HCT116 (cell line): ENCODE measurements around the gene SMG6. TPM values are rescaled to one million over a fixed set of nuclear protein-coding genes. Genes with fewer than 3 reads are reported as not detected.

ENCODE experiments used
- ATAC-seq: fragments of 200-7000 bp; cut with Tn5 transposase; 2 replicates; pipeline ENCODE4 v1.9.1; 2020; ENCODE audit warnings: mild to moderate bottlenecking, moderate library complexity
- BruUV-seq: library from RNA; stranded (reverse); fragments of 400-500 nt; replicated peaks from 2 replicates; lab custom pipeline; 2021; lab: Mats Ljungman, UMichigan
- CTCF ChIA-PET: fragments of 300-600 bp; sonication (Branson Sonifier 250); formaldehyde crosslinking; loops from one replicate; lab custom pipeline; 2021; ENCODE audit warnings: antibody characterized with exemption; lab: Charles Lee
- POLR2A ChIA-PET: fragments of 300-600, 350-600 bp; sonication (Branson Sonifier 250); formaldehyde crosslinking; loops from one replicate; lab custom pipeline; 2021; ENCODE audit warnings: antibody characterized with exemption; lab: Charles Lee
- RAD21 ChIA-PET, 2 experiments: fragments of 300-600 bp; sonication (Branson Sonifier 250); formaldehyde crosslinking; loops; one replicate each; lab custom pipeline; 2023; ENCODE audit warnings: low total read pairs in 2 of 2; ENCODE audit not compliant: uncharacterized antibody in 2 of 2, unreplicated experiment in 2 of 2, low non-redundant PET in 1 of 2; lab: Charles Lee
- DNase-seq: peaks from one replicate; pipeline ENCODE4 v3.0.0-alpha.2; 2010; ENCODE audit warnings: low read depth, low spot score
- H2AFZ ChIP-seq: fragments of 200-600 bp; shearing (Covaris generic), sonication (generic); 2 replicates; pipeline ENCODE4 v1.6.1; 2017; ENCODE audit warnings: low read depth, mixed run types, mixed read lengths, antibody characterized with exemption, low read length; ENCODE audit not compliant: poor library complexity, severe bottlenecking
- H3K27ac ChIP-seq: 2 replicates; pipeline ENCODE4 v1.5.1; 2012; ENCODE audit warnings: low read depth, low read length
- H3K27me3 ChIP-seq: fragments of 200-600 bp; sonication (generic); 2 replicates; pipeline ENCODE4 v1.6.1; 2016; ENCODE audit warnings: mixed run types, low read length, mixed read lengths; ENCODE audit not compliant: insufficient read depth
- H3K36me3 ChIP-seq, 2 experiments: fragments of 200-500 bp in 1 of 2; fragments of 200-600 bp in 1 of 2; sonication (Bioruptor generic) in 1 of 2; sonication (generic) in 1 of 2; 2 replicates each; pipeline versions ENCODE4 v1.5.1 to v1.6.1; 2014 to 2016; ENCODE audit warnings: low read length in 2 of 2, inconsistent platforms in 1 of 2, mixed read lengths in 1 of 2, mixed run types in 1 of 2; ENCODE audit not compliant: insufficient read depth in 2 of 2, control insufficient read depth in 1 of 2
- H3K4me1 ChIP-seq, 2 experiments: fragments of 200-600 bp in 1 of 2; sonication (generic) in 1 of 2; 2 replicates each; pipeline versions ENCODE4 v1.5.1 to v1.6.1; 2012 to 2017; ENCODE audit warnings: low read length in 2 of 2, inconsistent platforms in 1 of 2, mild to moderate bottlenecking in 1 of 2, mixed read lengths in 1 of 2, mixed run types in 1 of 2, moderate library complexity in 1 of 2; ENCODE audit not compliant: insufficient read depth in 2 of 2, control insufficient read depth in 1 of 2
- H3K4me2 ChIP-seq: fragments of 200-600 bp; sonication (generic); 2 replicates; pipeline ENCODE4 v1.6.1; 2017; ENCODE audit warnings: mixed run types, low read length, mixed read lengths
- H3K4me3 ChIP-seq, 2 experiments: fragments of 200-600 bp in 1 of 2; sonication (generic) in 1 of 2; replicated peaks in 1 of 2; 2 replicates each; pipeline ENCODE4 v1.5.1; 2011 to 2016; ENCODE audit warnings: low read length in 2 of 2, control low read depth in 1 of 2, low read depth in 1 of 2, mild to moderate bottlenecking in 1 of 2, mixed read lengths in 1 of 2, mixed run types in 1 of 2
- H3K79me2 ChIP-seq: fragments of 200-600 bp; sonication (generic); 2 replicates; pipeline ENCODE4 v1.6.1; 2017; ENCODE audit warnings: mild to moderate bottlenecking, mixed run types, low read length, moderate library complexity, mixed read lengths; ENCODE audit not compliant: insufficient read depth
- H3K9ac ChIP-seq: fragments of 200-600 bp; sonication (generic); 2 replicates; pipeline ENCODE4 v1.6.1; 2016; ENCODE audit warnings: low read length, mixed read lengths
- H3K9me2 ChIP-seq: fragments of 200-600 bp; sonication (generic), shearing (Covaris generic); 2 replicates; pipeline ENCODE4 v1.6.1; 2017; ENCODE audit warnings: mixed run types, mild to moderate bottlenecking, moderate library complexity; ENCODE audit not compliant: insufficient read depth
- H3K9me3 ChIP-seq, 2 experiments: fragments of 200-500 bp in 1 of 2; fragments of 200-600 bp in 1 of 2; sonication (Bioruptor generic) in 1 of 2; sonication (generic) in 1 of 2; 2 replicates each; pipeline ENCODE4 v1.6.1; 2014 to 2017; ENCODE audit warnings: low read length in 2 of 2, mixed read lengths in 2 of 2, inconsistent platforms in 1 of 2, low read depth in 1 of 2, mild to moderate bottlenecking in 1 of 2, mixed run types in 1 of 2, moderate library complexity in 1 of 2; ENCODE audit not compliant: control insufficient read depth in 1 of 2, insufficient read depth in 1 of 2
- H4K20me1 ChIP-seq: fragments of 200-600 bp; sonication (generic), shearing (Covaris generic); 2 replicates; pipeline ENCODE4 v1.6.1; 2017; ENCODE audit warnings: mixed run types, mild to moderate bottlenecking, moderate library complexity; ENCODE audit not compliant: insufficient read depth
- ATF3 ChIP-seq: IDR thresholded peaks from 2 replicates; pipeline ENCODE4 v1.6.1; 2012
- CBX3 ChIP-seq: IDR thresholded peaks from 2 replicates; pipeline ENCODE4 v1.6.1; 2012; ENCODE audit warnings: low read depth
- CEBPB ChIP-seq: IDR thresholded peaks from 2 replicates; pipeline ENCODE4 v1.6.1; 2012; ENCODE audit warnings: low read depth
- EGR1 ChIP-seq: IDR thresholded peaks from 2 replicates; pipeline ENCODE4 v1.6.1; 2012; ENCODE audit warnings: low read depth
- ELF1 ChIP-seq: IDR thresholded peaks from 2 replicates; pipeline ENCODE4 v1.6.1; 2012; ENCODE audit warnings: low read depth, borderline replicate concordance
- EZH2 ChIP-seq: fragments of 200-600 bp; sonication (generic); IDR thresholded peaks from 2 replicates; pipeline ENCODE4 v1.6.1; 2017; ENCODE audit warnings: antibody characterized with exemption, mixed run types
- JUND ChIP-seq: IDR thresholded peaks from 2 replicates; pipeline ENCODE4 v1.6.1; 2012
- MAX ChIP-seq: IDR thresholded peaks from 2 replicates; pipeline ENCODE4 v1.6.1; 2012
- RAD21 ChIP-seq: IDR thresholded peaks from 2 replicates; pipeline ENCODE4 v1.6.1; 2012; ENCODE audit warnings: low read depth, mild to moderate bottlenecking
- SIN3A ChIP-seq: IDR thresholded peaks from 2 replicates; pipeline ENCODE4 v1.6.1; 2012; ENCODE audit warnings: low read depth
- SP1 ChIP-seq: IDR thresholded peaks from 2 replicates; pipeline ENCODE4 v1.6.1; 2012; ENCODE audit warnings: low read depth
- SRF ChIP-seq: IDR thresholded peaks from 2 replicates; pipeline ENCODE4 v1.6.1; 2012; ENCODE audit warnings: low read depth
- TCF7L2 ChIP-seq: IDR thresholded peaks from 2 replicates; pipeline ENCODE4 v1.7.0; 2011; ENCODE audit warnings: borderline replicate concordance, inconsistent platforms; ENCODE audit not compliant: insufficient read depth, insufficient read length; ENCODE audit errors: extremely low read depth
- YY1 ChIP-seq: IDR thresholded peaks from 2 replicates; pipeline ENCODE4 v1.6.1; 2011; ENCODE audit warnings: low read length, low read depth, moderate library complexity, mild to moderate bottlenecking; ENCODE audit not compliant: insufficient replicate concordance; ENCODE audit errors: extremely low read depth
- ZFX ChIP-seq: fragments of 450-650 bp; IDR thresholded peaks from 2 replicates; pipeline ENCODE4 v1.6.1; 2017
- ZNF274 ChIP-seq: fragments of 200-500 bp; sonication (Bioruptor generic); IDR thresholded peaks from 2 replicates; pipeline ENCODE4 v1.6.1; 2014; ENCODE audit warnings: mild to moderate bottlenecking, low read depth, low read length, inconsistent platforms
- intact Hi-C: fragments of 100-400 bp; cut with micrococcal nuclease; formaldehyde crosslinking; loops from 2 replicates; pipeline ENCODE4 v1.10.0; 2022
- total RNA-seq: library from RNA; stranded (reverse); gene quantifications from one replicate; pipeline ENCODE4 v1.2.1, GENCODE V29; 2021; ENCODE audit not compliant: unreplicated experiment
- TF ChIP-seq, protein P1 (sequence below): IDR thresholded peaks from 2 replicates; pipeline ENCODE4 v1.6.1; 2011; ENCODE audit warnings: mild to moderate bottlenecking, low read length, moderate library complexity; ENCODE audit not compliant: insufficient replicate concordance; ENCODE audit errors: extremely low read depth
- TF ChIP-seq, protein P2 (sequence below), 3 experiments: fragments of 200-600 bp in 1 of 3; sonication (generic) in 1 of 3; IDR thresholded peaks in 2 of 3; conservative IDR thresholded peaks in 1 of 3; 2 replicates each; pipeline ENCODE4 v1.5.1; 2012 to 2017; ENCODE audit warnings: low read depth in 2 of 3, low read length in 2 of 3, antibody characterized with exemption in 1 of 3, borderline replicate concordance in 1 of 3, control low read depth in 1 of 3, mild to moderate bottlenecking in 1 of 3, mixed read lengths in 1 of 3, mixed run types in 1 of 3, moderate library complexity in 1 of 3; ENCODE audit not compliant: insufficient read depth in 1 of 3

Gene SMG6
- total RNA-seq, 1 experiment from 2014 or later, result 23.1 TPM

GRCh38 chr17:2075336-2076086, 228.1 kb downstream of the SMG6 start:
- BruUV-seq, result no TSS peak
- peaks cover 0 to 13% of the 10 kb centered on the region in 2 experiments; a peak in 1 of 4 replicates for H3K4me1 ChIP-seq
- no peak overlapping the region for H3K4me3 ChIP-seq
- ChIA-PET CTCF (interaction anchor here (3.3 kb wide), 1 partner anchor 17 kb away, joined by 8 read pairs; no protein-coding TSS in a partner anchor), POLR2A (no interaction called here), RAD21 (no interaction called here)
- H3K27me3 ChIP-seq, result no peaks in the 10 kb centered on the region
- 0 out of 4 replicates have a peak, but pooled peaks cover 0 to 2% of the 10 kb centered on the region in 2 experiments for H3K36me3 ChIP-seq
- no peak for TF ChIP-seq RAD21
- TF ChIP-seq, protein P1, sequence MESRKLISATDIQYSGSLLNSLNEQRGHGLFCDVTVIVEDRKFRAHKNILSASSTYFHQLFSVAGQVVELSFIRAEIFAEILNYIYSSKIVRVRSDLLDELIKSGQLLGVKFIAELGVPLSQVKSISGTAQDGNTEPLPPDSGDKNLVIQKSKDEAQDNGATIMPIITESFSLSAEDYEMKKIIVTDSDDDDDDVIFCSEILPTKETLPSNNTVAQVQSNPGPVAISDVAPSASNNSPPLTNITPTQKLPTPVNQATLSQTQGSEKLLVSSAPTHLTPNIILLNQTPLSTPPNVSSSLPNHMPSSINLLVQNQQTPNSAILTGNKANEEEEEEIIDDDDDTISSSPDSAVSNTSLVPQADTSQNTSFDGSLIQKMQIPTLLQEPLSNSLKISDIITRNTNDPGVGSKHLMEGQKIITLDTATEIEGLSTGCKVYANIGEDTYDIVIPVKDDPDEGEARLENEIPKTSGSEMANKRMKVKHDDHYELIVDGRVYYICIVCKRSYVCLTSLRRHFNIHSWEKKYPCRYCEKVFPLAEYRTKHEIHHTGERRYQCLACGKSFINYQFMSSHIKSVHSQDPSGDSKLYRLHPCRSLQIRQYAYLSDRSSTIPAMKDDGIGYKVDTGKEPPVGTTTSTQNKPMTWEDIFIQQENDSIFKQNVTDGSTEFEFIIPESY, result no peak
- no peak for TF ChIP-seq YY1
- TF ChIP-seq ELF1, result no peak
- no peak for TF ChIP-seq SRF
- TF ChIP-seq, protein P2, sequence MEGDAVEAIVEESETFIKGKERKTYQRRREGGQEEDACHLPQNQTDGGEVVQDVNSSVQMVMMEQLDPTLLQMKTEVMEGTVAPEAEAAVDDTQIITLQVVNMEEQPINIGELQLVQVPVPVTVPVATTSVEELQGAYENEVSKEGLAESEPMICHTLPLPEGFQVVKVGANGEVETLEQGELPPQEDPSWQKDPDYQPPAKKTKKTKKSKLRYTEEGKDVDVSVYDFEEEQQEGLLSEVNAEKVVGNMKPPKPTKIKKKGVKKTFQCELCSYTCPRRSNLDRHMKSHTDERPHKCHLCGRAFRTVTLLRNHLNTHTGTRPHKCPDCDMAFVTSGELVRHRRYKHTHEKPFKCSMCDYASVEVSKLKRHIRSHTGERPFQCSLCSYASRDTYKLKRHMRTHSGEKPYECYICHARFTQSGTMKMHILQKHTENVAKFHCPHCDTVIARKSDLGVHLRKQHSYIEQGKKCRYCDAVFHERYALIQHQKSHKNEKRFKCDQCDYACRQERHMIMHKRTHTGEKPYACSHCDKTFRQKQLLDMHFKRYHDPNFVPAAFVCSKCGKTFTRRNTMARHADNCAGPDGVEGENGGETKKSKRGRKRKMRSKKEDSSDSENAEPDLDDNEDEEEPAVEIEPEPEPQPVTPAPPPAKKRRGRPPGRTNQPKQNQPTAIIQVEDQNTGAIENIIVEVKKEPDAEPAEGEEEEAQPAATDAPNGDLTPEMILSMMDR (IDR thresholded peaks at IDR 0.05 in 2 of 3, conservative IDR thresholded peaks at IDR 0.05 in 1 of 3; ENCODE audit: borderline replicate concordance in 1 of 3, insufficient read depth in 1 of 3, low read depth in 2 of 3, low read length in 2 of 3), result no peak
- no peak for TF ChIP-seq EGR1
- TF ChIP-seq CEBPB, result no peak
- no peak for TF ChIP-seq CBX3
- TF ChIP-seq ATF3, result no peak
- TF ChIP-seq JUND, result no peak
- TF ChIP-seq ZFX, result no peak
- TF ChIP-seq ZNF274, result no peak
- no peak for TF ChIP-seq SP1
- no peak for TF ChIP-seq MAX
- no peak for TF ChIP-seq TCF7L2
- TF ChIP-seq SIN3A, result no peak
- TF ChIP-seq EZH2, result no peak
- intact Hi-C loops, result no loop called here
- ATAC-seq (no peak), DNase-seq (no peak)
- H3K9me3 ChIP-seq, result no peaks in the 10 kb centered on the region
- H3K9ac ChIP-seq, result no peak overlapping the region
- no peak overlapping the region for H3K4me2 ChIP-seq
- H4K20me1 ChIP-seq, result no peaks in the 10 kb centered on the region
- H2AFZ ChIP-seq, result no peak overlapping the region
- H3K27ac ChIP-seq, result no peak overlapping the region
- H3K79me2 ChIP-seq, result no peaks in the 10 kb centered on the region
- H3K9me2 ChIP-seq, result no peaks in the 10 kb centered on the region
